WTC11 (cell line): ENCODE data around the gene MGAT4C. TPM values are rescaled to one million over a fixed set of nuclear protein-coding genes. Genes with fewer than 3 reads are reported as not detected.

ENCODE experiments used
- ATAC-seq: fragments of 200-7000 bp; cut with Tn5 transposase; 2 replicates; pipeline ENCODE4 v1.10.0; 2021; ENCODE audit warnings: mild to moderate bottlenecking, moderate library complexity
- CTCF ChIA-PET: fragments of 300-600 bp; sonication (Branson Sonifier 250); formaldehyde crosslinking; loops from one replicate; lab custom pipeline; 2021; ENCODE audit warnings: antibody characterized with exemption; lab: Charles Lee
- POLR2A ChIA-PET: fragments of 350-600 bp; sonication (Branson Sonifier 250); formaldehyde crosslinking; loops from one replicate; lab custom pipeline; 2021; ENCODE audit warnings: antibody characterized with exemption; lab: Charles Lee
- DNase-seq: peaks from one replicate; pipeline ENCODE4 v3.0.0; 2021; ENCODE audit warnings: low spot score
- H3K27ac Mint-ChIP-seq: 2 replicates; pipeline ENCODE4 v1.8.0; 2021; ENCODE audit warnings: mixed read lengths
- H3K27me3 Mint-ChIP-seq: 2 replicates; pipeline ENCODE4 v1.8.0; 2021; ENCODE audit warnings: low read depth, mild to moderate bottlenecking, moderate library complexity, mixed read lengths
- H3K36me3 Mint-ChIP-seq: 2 replicates; pipeline ENCODE4 v1.8.0; 2021; ENCODE audit warnings: mixed read lengths
- H3K4me1 Mint-ChIP-seq: 2 replicates; pipeline ENCODE4 v1.8.0; 2022; ENCODE audit warnings: mixed read lengths
- H3K4me3 Mint-ChIP-seq: 2 replicates; pipeline ENCODE4 v1.8.0; 2021; ENCODE audit warnings: mild to moderate bottlenecking, moderate library complexity, mixed read lengths
- H3K9me3 Mint-ChIP-seq: 2 replicates; pipeline ENCODE4 v1.8.0; 2021; ENCODE audit warnings: mixed read lengths
- ELF4 ChIP-seq: sonication (generic); formaldehyde crosslinking; IDR thresholded peaks from 2 replicates; pipeline ENCODE4 v1.8.1; 2022; ENCODE audit warnings: low read depth, mild to moderate bottlenecking, moderate library complexity, missing genetic modification reagents
- FOXK1 ChIP-seq: sonication (generic); formaldehyde crosslinking; IDR thresholded peaks from 2 replicates; pipeline ENCODE4 v1.8.0; 2022; ENCODE audit warnings: mild to moderate bottlenecking, moderate library complexity, missing genetic modification reagents
- NFATC4 ChIP-seq: fragments of 250-450 bp; sonication (Bioruptor Pico); IDR thresholded peaks from 2 replicates; pipeline ENCODE4 v1.9.0; 2021; ENCODE audit warnings: mild to moderate bottlenecking
- NFE2L1 ChIP-seq: sonication (generic); formaldehyde crosslinking; IDR thresholded peaks from 2 replicates; pipeline ENCODE4 v1.8.1; 2023; ENCODE audit warnings: missing genetic modification reagents
- NR1H2 ChIP-seq: sonication (generic); formaldehyde crosslinking; IDR thresholded peaks from 2 replicates; pipeline ENCODE4 v1.9.0; 2021; ENCODE audit warnings: mild to moderate bottlenecking, moderate library complexity, missing genetic modification reagents
- OVOL2 ChIP-seq: fragments of 250-450 bp; sonication (Bioruptor Pico); IDR thresholded peaks from 2 replicates; pipeline ENCODE4 v1.9.0; 2021; ENCODE audit warnings: mild to moderate bottlenecking, borderline replicate concordance
- PRRX2 ChIP-seq: fragments of 250-450 bp; sonication (Bioruptor Pico); IDR thresholded peaks from 2 replicates; pipeline ENCODE4 v1.8.0; 2021; ENCODE audit warnings: mild to moderate bottlenecking
- SP1 ChIP-seq: sonication (generic); formaldehyde crosslinking; conservative IDR thresholded peaks from 2 replicates; pipeline ENCODE4 v1.8.1; 2022; ENCODE audit warnings: missing genetic modification reagents
- TCF7 ChIP-seq: sonication (generic); formaldehyde crosslinking; IDR thresholded peaks from 2 replicates; pipeline ENCODE4 v1.8.0; 2022; ENCODE audit warnings: mild to moderate bottlenecking, low read depth, missing genetic modification reagents, moderate library complexity
- TEAD1 ChIP-seq: sonication (generic); formaldehyde crosslinking; IDR thresholded peaks from 2 replicates; pipeline ENCODE4 v1.8.0; 2022; ENCODE audit warnings: mild to moderate bottlenecking, missing genetic modification reagents
- TEAD4 ChIP-seq: sonication (generic); formaldehyde crosslinking; IDR thresholded peaks from 2 replicates; pipeline ENCODE4 v1.8.0; 2022; ENCODE audit warnings: mild to moderate bottlenecking, missing genetic modification reagents
- ZNF219 ChIP-seq: sonication (generic); formaldehyde crosslinking; IDR thresholded peaks from 2 replicates; pipeline ENCODE4 v1.8.0; 2023; ENCODE audit warnings: missing genetic modification reagents, mild to moderate bottlenecking, borderline replicate concordance
- ZNF416 ChIP-seq: fragments of 250-450 bp; sonication (Bioruptor Pico); IDR thresholded peaks from 2 replicates; pipeline ENCODE4 v1.9.0; 2021; ENCODE audit warnings: mild to moderate bottlenecking, inconsistent platforms
- total RNA-seq: library from RNA; stranded (reverse); gene quantifications from 3 replicates; pipeline ENCODE4 v1.2.3, GENCODE V29; 2021
- TF ChIP-seq, protein P1 (sequence below): sonication (generic); formaldehyde crosslinking; conservative IDR thresholded peaks from 2 replicates; pipeline ENCODE4 v1.8.1; 2023; ENCODE audit warnings: mild to moderate bottlenecking, low read depth, missing genetic modification reagents, moderate library complexity
- TF ChIP-seq, protein P2 (sequence below): sonication (generic); formaldehyde crosslinking; IDR thresholded peaks from 2 replicates; pipeline ENCODE4 v1.8.1; 2022; ENCODE audit warnings: low read depth, mild to moderate bottlenecking, moderate library complexity, missing genetic modification reagents, borderline replicate concordance
- TF ChIP-seq, protein P3 (sequence below): sonication (generic); formaldehyde crosslinking; IDR thresholded peaks from 2 replicates; pipeline ENCODE4 v1.8.1; 2022; ENCODE audit warnings: low read depth, missing genetic modification reagents, borderline replicate concordance
- TF ChIP-seq, protein P4 (sequence below): sonication (generic); formaldehyde crosslinking; IDR thresholded peaks from 2 replicates; pipeline ENCODE4 v1.8.0; 2022; ENCODE audit warnings: mild to moderate bottlenecking, missing genetic modification reagents
- TF ChIP-seq, protein P5 (sequence below): sonication (generic); formaldehyde crosslinking; IDR thresholded peaks from 2 replicates; pipeline ENCODE4 v1.8.0; 2023; ENCODE audit warnings: missing genetic modification reagents
- TF ChIP-seq, protein P6 (sequence below): fragments of 250-450 bp; sonication (Bioruptor Pico); IDR thresholded peaks from 2 replicates; pipeline ENCODE4 v1.9.0; 2021; ENCODE audit warnings: mild to moderate bottlenecking
- TF ChIP-seq, protein P7 (sequence below): sonication (generic); formaldehyde crosslinking; IDR thresholded peaks from 2 replicates; pipeline ENCODE4 v1.8.0; 2022; ENCODE audit warnings: mild to moderate bottlenecking, missing genetic modification reagents
- TF ChIP-seq, protein P8 (sequence below): sonication (generic); formaldehyde crosslinking; IDR thresholded peaks from 2 replicates; pipeline ENCODE4 v1.8.1; 2023; ENCODE audit warnings: mild to moderate bottlenecking, missing genetic modification reagents
- TF ChIP-seq, protein P9 (sequence below): sonication (generic); formaldehyde crosslinking; IDR thresholded peaks from 2 replicates; pipeline ENCODE4 v1.8.1; 2023; ENCODE audit warnings: mild to moderate bottlenecking, missing genetic modification reagents, moderate library complexity
- TF ChIP-seq, protein P10 (sequence below): sonication (generic); formaldehyde crosslinking; IDR thresholded peaks from 2 replicates; pipeline ENCODE4 v1.8.1; 2023; ENCODE audit warnings: mild to moderate bottlenecking, missing genetic modification reagents, borderline replicate concordance

MGAT4C gene
- total RNA-seq, 1 experiment from 2014 or later, result 4.8 TPM

DNA sequence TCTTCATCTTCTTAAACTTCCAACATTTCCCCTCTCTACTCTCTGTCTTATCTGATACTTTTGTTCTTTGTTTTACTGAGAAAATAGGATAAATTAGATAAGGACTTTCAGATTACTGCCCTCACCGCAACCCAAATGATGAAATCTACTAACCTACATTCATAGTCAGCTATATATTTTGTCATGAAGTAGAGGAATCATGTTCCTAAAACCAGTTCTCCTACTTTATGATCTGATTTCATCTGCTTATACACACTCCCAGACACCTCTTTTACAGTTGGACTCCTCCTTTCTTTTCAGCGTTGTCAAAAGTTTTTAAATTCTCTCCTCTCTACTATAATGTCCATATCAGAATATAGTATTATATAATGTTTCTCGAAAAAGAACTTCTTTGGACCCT, 29.7 kb downstream of the MGAT4C start (continued):
- TF ChIP-seq ZNF416 (CRISPR knock-in tag), result no peak
- no peak for TF ChIP-seq TEAD1 (CRISPR knock-in tag)
- TF ChIP-seq, protein P1, sequence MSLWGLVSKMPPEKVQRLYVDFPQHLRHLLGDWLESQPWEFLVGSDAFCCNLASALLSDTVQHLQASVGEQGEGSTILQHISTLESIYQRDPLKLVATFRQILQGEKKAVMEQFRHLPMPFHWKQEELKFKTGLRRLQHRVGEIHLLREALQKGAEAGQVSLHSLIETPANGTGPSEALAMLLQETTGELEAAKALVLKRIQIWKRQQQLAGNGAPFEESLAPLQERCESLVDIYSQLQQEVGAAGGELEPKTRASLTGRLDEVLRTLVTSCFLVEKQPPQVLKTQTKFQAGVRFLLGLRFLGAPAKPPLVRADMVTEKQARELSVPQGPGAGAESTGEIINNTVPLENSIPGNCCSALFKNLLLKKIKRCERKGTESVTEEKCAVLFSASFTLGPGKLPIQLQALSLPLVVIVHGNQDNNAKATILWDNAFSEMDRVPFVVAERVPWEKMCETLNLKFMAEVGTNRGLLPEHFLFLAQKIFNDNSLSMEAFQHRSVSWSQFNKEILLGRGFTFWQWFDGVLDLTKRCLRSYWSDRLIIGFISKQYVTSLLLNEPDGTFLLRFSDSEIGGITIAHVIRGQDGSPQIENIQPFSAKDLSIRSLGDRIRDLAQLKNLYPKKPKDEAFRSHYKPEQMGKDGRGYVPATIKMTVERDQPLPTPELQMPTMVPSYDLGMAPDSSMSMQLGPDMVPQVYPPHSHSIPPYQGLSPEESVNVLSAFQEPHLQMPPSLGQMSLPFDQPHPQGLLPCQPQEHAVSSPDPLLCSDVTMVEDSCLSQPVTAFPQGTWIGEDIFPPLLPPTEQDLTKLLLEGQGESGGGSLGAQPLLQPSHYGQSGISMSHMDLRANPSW, result no peak
- TF ChIP-seq ZNF219, result no peak
- no peak for TF ChIP-seq SP1 (CRISPR knock-in tag)
- TF ChIP-seq, protein P2, sequence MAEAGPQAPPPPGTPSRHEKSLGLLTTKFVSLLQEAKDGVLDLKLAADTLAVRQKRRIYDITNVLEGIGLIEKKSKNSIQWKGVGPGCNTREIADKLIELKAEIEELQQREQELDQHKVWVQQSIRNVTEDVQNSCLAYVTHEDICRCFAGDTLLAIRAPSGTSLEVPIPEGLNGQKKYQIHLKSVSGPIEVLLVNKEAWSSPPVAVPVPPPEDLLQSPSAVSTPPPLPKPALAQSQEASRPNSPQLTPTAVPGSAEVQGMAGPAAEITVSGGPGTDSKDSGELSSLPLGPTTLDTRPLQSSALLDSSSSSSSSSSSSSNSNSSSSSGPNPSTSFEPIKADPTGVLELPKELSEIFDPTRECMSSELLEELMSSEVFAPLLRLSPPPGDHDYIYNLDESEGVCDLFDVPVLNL (CRISPR knock-in tag), result no peak
- no peak for TF ChIP-seq NFE2L1 (CRISPR knock-in tag)
- TF ChIP-seq, protein P3, sequence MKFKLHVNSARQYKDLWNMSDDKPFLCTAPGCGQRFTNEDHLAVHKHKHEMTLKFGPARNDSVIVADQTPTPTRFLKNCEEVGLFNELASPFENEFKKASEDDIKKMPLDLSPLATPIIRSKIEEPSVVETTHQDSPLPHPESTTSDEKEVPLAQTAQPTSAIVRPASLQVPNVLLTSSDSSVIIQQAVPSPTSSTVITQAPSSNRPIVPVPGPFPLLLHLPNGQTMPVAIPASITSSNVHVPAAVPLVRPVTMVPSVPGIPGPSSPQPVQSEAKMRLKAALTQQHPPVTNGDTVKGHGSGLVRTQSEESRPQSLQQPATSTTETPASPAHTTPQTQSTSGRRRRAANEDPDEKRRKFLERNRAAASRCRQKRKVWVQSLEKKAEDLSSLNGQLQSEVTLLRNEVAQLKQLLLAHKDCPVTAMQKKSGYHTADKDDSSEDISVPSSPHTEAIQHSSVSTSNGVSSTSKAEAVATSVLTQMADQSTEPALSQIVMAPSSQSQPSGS (CRISPR knock-in tag), result no peak
- no peak for TF ChIP-seq NFATC4 (CRISPR knock-in tag)

DNA sequence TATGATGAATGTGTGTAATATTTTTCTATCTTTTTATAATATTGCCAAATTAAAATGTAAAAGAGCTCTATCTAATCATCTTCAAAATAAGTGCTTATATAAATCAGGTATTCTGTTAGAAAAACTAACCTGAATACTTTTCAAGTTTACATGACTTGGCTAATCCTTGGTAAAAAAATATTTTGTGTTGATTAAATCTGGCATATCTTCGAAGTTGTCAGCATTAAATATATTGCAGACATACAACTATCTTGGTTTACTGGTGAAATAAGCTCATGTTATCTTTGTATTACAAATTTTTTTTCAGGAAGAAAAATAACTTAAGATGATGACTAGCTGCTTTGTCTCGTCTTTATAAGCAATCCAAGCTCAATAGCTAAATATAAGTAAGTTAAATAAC, 39.6 kb downstream of the MGAT4C start:
- DNase-seq (no peak), ATAC-seq (no peak)
- Mint-ChIP-seq H3K4me1 (no peaks in the 10 kb centered on the region), H3K4me3 (no peak overlapping the region), H3K27ac (no peak overlapping the region), H3K36me3 (peaks cover 3% of the 10 kb centered on the region), H3K27me3 (no peaks in the 10 kb centered on the region), H3K9me3 (peaks cover 5% of the 10 kb centered on the region)
- POLR2A ChIA-PET, result no interaction called here
- CTCF ChIA-PET, result no interaction called here
- TF ChIP-seq OVOL2 (CRISPR knock-in tag), result no peak
- TF ChIP-seq FOXK1 (CRISPR knock-in tag), result no peak
- TF ChIP-seq, protein P4, sequence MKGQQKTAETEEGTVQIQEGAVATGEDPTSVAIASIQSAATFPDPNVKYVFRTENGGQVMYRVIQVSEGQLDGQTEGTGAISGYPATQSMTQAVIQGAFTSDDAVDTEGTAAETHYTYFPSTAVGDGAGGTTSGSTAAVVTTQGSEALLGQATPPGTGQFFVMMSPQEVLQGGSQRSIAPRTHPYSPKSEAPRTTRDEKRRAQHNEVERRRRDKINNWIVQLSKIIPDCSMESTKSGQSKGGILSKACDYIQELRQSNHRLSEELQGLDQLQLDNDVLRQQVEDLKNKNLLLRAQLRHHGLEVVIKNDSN (CRISPR knock-in tag), result no peak
- TF ChIP-seq NR1H2 (CRISPR knock-in tag), result no peak
- TF ChIP-seq, protein P5, sequence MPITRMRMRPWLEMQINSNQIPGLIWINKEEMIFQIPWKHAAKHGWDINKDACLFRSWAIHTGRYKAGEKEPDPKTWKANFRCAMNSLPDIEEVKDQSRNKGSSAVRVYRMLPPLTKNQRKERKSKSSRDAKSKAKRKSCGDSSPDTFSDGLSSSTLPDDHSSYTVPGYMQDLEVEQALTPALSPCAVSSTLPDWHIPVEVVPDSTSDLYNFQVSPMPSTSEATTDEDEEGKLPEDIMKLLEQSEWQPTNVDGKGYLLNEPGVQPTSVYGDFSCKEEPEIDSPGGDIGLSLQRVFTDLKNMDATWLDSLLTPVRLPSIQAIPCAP (CRISPR knock-in tag), result no peak
- TF ChIP-seq, protein P6, sequence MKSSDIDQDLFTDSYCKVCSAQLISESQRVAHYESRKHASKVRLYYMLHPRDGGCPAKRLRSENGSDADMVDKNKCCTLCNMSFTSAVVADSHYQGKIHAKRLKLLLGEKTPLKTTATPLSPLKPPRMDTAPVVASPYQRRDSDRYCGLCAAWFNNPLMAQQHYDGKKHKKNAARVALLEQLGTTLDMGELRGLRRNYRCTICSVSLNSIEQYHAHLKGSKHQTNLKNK (CRISPR knock-in tag), result no peak
- TF ChIP-seq, protein P7, sequence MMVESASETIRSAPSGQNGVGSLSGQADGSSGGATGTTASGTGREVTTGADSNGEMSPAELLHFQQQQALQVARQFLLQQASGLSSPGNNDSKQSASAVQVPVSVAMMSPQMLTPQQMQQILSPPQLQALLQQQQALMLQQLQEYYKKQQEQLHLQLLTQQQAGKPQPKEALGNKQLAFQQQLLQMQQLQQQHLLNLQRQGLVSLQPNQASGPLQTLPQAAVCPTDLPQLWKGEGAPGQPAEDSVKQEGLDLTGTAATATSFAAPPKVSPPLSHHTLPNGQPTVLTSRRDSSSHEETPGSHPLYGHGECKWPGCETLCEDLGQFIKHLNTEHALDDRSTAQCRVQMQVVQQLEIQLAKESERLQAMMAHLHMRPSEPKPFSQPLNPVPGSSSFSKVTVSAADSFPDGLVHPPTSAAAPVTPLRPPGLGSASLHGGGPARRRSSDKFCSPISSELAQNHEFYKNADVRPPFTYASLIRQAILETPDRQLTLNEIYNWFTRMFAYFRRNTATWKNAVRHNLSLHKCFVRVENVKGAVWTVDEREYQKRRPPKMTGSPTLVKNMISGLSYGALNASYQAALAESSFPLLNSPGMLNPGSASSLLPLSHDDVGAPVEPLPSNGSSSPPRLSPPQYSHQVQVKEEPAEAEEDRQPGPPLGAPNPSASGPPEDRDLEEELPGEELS (CRISPR knock-in tag), result no peak
- TF ChIP-seq, protein P8, sequence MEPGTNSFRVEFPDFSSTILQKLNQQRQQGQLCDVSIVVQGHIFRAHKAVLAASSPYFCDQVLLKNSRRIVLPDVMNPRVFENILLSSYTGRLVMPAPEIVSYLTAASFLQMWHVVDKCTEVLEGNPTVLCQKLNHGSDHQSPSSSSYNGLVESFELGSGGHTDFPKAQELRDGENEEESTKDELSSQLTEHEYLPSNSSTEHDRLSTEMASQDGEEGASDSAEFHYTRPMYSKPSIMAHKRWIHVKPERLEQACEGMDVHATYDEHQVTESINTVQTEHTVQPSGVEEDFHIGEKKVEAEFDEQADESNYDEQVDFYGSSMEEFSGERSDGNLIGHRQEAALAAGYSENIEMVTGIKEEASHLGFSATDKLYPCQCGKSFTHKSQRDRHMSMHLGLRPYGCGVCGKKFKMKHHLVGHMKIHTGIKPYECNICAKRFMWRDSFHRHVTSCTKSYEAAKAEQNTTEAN (CRISPR knock-in tag), result no peak
- no peak for TF ChIP-seq TCF7 (CRISPR knock-in tag)
- no peak for TF ChIP-seq ELF4 (CRISPR knock-in tag)
- TF ChIP-seq TEAD4 (CRISPR knock-in tag), result no peak
- TF ChIP-seq, protein P9, sequence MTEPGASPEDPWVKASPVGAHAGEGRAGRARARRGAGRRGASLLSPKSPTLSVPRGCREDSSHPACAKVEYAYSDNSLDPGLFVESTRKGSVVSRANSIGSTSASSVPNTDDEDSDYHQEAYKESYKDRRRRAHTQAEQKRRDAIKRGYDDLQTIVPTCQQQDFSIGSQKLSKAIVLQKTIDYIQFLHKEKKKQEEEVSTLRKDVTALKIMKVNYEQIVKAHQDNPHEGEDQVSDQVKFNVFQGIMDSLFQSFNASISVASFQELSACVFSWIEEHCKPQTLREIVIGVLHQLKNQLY (CRISPR knock-in tag), result no peak
- TF ChIP-seq PRRX2 (CRISPR knock-in tag), result no peak
- TF ChIP-seq, protein P10, sequence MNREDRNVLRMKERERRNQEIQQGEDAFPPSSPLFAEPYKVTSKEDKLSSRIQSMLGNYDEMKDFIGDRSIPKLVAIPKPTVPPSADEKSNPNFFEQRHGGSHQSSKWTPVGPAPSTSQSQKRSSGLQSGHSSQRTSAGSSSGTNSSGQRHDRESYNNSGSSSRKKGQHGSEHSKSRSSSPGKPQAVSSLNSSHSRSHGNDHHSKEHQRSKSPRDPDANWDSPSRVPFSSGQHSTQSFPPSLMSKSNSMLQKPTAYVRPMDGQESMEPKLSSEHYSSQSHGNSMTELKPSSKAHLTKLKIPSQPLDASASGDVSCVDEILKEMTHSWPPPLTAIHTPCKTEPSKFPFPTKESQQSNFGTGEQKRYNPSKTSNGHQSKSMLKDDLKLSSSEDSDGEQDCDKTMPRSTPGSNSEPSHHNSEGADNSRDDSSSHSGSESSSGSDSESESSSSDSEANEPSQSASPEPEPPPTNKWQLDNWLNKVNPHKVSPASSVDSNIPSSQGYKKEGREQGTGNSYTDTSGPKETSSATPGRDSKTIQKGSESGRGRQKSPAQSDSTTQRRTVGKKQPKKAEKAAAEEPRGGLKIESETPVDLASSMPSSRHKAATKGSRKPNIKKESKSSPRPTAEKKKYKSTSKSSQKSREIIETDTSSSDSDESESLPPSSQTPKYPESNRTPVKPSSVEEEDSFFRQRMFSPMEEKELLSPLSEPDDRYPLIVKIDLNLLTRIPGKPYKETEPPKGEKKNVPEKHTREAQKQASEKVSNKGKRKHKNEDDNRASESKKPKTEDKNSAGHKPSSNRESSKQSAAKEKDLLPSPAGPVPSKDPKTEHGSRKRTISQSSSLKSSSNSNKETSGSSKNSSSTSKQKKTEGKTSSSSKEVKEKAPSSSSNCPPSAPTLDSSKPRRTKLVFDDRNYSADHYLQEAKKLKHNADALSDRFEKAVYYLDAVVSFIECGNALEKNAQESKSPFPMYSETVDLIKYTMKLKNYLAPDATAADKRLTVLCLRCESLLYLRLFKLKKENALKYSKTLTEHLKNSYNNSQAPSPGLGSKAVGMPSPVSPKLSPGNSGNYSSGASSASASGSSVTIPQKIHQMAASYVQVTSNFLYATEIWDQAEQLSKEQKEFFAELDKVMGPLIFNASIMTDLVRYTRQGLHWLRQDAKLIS (CRISPR knock-in tag), result no peak
